ENCODE results near the gene MRNIP.

The MRNIP gene

DNA sequence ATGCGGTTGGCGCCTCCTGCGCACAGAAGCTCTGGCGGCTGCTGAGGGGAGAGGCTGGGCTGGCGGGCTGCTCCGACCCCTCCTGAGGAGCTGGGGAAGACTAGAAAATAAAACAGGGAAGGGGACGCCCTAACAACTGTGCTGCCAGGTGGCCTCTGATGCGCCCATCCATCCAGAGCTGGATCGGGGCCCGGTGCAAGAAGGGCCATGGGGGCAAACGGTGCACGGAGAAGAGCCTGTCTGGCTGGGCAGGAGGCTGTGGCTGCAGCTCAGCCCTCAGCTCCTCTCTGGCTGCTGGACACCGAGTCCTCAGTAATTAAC is 21.0 kb upstream of the MRNIP start:
- DNase-seq = no peak
- Mint-ChIP-seq H3K4me3 (no peak overlapping the region), H3K4me1 (no peaks in the 10 kb centered on the region), H3K9me3 (peaks cover 27% of the 10 kb centered on the region), H3K36me3 (ENCODE audit: low read depth) (peaks cover 58% of the 10 kb centered on the region), H3K27me3 (ENCODE audit: low read depth, poor library complexity) (peaks cover 3% of the 10 kb centered on the region), H3K27ac (no peak overlapping the region)
- TF ChIP-seq, protein P1, sequence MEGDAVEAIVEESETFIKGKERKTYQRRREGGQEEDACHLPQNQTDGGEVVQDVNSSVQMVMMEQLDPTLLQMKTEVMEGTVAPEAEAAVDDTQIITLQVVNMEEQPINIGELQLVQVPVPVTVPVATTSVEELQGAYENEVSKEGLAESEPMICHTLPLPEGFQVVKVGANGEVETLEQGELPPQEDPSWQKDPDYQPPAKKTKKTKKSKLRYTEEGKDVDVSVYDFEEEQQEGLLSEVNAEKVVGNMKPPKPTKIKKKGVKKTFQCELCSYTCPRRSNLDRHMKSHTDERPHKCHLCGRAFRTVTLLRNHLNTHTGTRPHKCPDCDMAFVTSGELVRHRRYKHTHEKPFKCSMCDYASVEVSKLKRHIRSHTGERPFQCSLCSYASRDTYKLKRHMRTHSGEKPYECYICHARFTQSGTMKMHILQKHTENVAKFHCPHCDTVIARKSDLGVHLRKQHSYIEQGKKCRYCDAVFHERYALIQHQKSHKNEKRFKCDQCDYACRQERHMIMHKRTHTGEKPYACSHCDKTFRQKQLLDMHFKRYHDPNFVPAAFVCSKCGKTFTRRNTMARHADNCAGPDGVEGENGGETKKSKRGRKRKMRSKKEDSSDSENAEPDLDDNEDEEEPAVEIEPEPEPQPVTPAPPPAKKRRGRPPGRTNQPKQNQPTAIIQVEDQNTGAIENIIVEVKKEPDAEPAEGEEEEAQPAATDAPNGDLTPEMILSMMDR (IDR thresholded peaks at IDR 0.05) = no peak

DNA sequence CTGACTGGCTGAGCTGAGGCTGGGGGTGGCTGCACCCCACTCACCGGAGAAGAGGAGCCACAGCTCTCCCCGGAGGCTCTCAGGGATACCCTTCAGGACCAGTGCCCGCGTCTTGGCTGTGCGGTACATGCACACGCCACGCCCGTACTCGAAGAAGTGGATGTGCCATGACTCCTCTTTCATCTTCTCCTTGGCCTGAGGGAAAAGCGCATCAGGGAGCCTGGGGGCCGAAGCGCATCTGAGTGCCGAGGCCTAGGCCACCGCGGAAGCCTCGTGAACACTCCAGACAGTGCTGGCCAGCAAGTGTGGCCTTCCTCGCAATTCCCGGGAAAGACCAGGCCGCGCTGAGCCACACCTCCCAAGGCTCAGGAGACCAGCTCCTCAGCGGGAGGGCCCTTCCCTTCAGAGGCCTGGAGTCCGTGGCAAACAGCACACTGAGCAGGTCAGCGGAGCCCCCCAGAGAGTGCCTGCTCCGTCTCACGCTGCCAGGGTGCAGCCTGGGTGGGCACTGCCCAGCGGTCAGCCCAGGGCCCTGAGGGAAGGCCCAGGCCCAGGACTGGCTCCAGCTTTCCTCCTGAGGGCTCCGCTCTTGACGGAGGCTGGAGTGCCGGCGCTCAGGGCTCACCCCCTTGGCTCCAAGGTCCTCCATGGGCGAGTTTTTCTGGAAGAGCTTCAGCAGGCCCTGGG is 20.5 kb upstream of the MRNIP start:
- TF ChIP-seq, protein P1 (IDR thresholded peaks at IDR 0.05) = no peak
- Mint-ChIP-seq H3K4me3 (no peak overlapping the region), H3K9me3 (peaks cover 22% of the 10 kb centered on the region), H3K4me1 (no peaks in the 10 kb centered on the region), H3K27ac (no peak overlapping the region), H3K36me3 (ENCODE audit: low read depth) (peaks cover 52% of the 10 kb centered on the region), H3K27me3 (ENCODE audit: low read depth, poor library complexity) (peaks cover 3% of the 10 kb centered on the region)
- DNase-seq = no peak

DNA sequence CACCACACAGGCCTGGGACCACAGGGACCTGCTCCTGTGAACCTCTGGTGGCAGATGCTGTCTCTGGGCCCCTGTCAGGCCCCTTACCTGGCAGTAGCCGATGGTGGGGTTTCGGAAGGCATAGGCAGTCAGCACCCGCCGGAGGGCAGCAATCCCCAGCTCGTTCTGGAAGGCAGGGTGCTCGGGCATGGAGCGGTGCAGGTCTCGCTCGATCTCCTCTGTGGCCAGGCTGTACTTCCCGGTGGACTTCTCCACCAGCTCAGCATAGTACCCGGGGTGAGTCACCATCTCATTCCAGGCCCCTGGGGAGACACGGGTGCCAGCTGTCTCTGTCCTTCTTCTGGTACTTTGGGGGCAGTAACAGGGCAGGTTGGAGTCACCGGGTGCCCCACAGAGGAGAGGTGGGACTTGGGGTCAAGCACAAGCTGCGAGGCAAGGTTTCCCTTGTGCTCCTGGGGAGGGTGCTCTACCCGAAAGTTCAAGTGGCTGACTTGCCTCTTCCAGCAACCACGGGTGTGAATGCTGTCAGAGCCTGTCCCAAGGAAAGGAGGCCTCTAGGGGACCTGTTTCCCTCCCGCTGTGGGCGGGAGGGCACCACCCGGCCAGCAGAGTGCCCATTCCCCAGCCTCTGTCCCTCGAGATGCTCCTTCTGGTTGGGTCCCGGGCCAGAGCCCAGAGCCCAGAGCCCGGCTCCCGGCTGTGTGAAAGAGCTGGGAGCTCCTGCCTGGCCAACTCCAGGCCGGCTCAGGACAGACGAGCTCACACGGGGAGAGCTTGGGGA is 19.8 kb upstream of the MRNIP start:
- H3K27ac Mint-ChIP-seq = no peak overlapping the region
- H3K9me3 Mint-ChIP-seq = peaks cover 15% of the 10 kb centered on the region
- H3K4me3 Mint-ChIP-seq = no peak overlapping the region
- peaks cover 3% of the 10 kb centered on the region for H3K27me3 Mint-ChIP-seq (ENCODE audit: low read depth, poor library complexity)
- peaks cover 45% of the 10 kb centered on the region for H3K36me3 Mint-ChIP-seq (ENCODE audit: low read depth)
- TF ChIP-seq, protein P1 (IDR thresholded peaks at IDR 0.05) = no peak
- no peak for DNase-seq
- H3K4me1 Mint-ChIP-seq = no peaks in the 10 kb centered on the region

DNA sequence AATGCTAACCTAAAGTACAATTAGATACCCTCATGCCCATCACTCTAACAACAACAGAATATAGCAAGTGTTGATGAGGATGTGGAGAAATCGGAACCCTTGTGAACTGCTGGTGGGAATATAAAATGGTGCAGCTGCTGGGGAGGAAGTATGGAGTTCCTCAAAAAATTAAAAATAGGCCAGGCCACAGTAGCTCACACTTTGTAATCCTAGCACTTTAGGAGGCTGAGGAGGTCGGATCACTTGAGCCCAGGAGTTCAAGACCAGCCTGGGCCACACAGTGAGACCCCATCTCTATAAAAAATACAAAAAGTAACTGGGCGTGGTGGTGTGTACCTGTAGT is 18.0 kb upstream of the MRNIP start:
- no peaks in the 10 kb centered on the region for H3K27me3 Mint-ChIP-seq (ENCODE audit: low read depth, poor library complexity)
- no peak for DNase-seq
- no peak overlapping the region for H3K27ac Mint-ChIP-seq
- peaks cover 27% of the 10 kb centered on the region for H3K36me3 Mint-ChIP-seq (ENCODE audit: low read depth)
- no peaks in the 10 kb centered on the region for H3K4me1 Mint-ChIP-seq
- H3K4me3 Mint-ChIP-seq = no peak overlapping the region
- TF ChIP-seq, protein P1 (IDR thresholded peaks at IDR 0.05) = no peak
- no peaks in the 10 kb centered on the region for H3K9me3 Mint-ChIP-seq

DNA sequence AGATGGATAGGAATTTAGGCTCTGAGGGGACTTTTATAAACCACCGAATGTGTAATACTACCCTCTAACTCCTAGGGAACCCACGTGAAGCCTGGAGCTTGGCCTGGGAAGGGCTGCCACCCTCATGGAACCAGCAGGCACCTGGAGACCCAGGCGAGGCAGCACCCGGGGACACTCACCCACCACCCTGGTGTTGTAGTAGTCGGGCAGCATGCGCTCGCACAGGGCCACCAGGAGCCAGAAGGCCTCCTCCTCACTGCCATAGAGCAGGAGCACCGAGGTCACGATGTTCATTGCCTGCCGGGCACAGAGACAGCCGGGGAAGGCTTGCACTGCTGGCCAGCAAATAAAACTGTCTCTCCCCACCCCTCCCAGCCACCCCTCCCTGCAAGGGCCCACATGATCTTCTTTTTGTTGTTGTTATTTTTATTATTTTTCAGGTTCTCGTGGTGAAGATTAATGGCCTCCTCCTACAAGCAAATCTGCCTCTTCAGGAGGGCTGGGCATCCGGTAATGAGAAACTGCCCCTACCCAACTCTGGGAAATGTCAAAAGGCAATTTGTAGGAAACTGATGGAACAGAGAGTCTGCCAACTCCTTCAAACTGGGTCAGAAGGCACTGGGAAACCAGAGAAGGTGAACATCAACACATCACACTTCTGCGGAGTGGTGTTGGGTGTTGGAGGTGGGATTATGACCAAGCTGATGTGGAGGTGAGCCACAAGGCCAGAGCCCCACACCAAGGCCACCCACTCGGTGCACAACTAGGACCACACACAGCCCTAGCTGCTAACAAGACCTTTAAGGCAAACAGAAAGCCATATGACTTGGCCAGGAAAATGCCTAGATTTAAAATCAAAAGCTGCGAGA is 17.4 kb upstream of the MRNIP start:
- H3K36me3 Mint-ChIP-seq (ENCODE audit: low read depth) = peaks cover 26% of the 10 kb centered on the region
- no peak overlapping the region for H3K27ac Mint-ChIP-seq
- H3K9me3 Mint-ChIP-seq = no peaks in the 10 kb centered on the region
- DNase-seq = no peak
- H3K4me3 Mint-ChIP-seq = no peak overlapping the region
- no peaks in the 10 kb centered on the region for H3K27me3 Mint-ChIP-seq (ENCODE audit: low read depth, poor library complexity)
- TF ChIP-seq, protein P1 (IDR thresholded peaks at IDR 0.05) = no peak
- peaks cover under 1% of the 10 kb centered on the region for H3K4me1 Mint-ChIP-seq
